ENCODE data around the gene DDX39B. TPM values are rescaled to one million over a fixed set of nuclear protein-coding genes. Genes with fewer than 3 reads are reported as not detected.

Gene DDX39B
- total RNA-seq, 1 donor from 2014 or later, result 230 TPM

DNA sequence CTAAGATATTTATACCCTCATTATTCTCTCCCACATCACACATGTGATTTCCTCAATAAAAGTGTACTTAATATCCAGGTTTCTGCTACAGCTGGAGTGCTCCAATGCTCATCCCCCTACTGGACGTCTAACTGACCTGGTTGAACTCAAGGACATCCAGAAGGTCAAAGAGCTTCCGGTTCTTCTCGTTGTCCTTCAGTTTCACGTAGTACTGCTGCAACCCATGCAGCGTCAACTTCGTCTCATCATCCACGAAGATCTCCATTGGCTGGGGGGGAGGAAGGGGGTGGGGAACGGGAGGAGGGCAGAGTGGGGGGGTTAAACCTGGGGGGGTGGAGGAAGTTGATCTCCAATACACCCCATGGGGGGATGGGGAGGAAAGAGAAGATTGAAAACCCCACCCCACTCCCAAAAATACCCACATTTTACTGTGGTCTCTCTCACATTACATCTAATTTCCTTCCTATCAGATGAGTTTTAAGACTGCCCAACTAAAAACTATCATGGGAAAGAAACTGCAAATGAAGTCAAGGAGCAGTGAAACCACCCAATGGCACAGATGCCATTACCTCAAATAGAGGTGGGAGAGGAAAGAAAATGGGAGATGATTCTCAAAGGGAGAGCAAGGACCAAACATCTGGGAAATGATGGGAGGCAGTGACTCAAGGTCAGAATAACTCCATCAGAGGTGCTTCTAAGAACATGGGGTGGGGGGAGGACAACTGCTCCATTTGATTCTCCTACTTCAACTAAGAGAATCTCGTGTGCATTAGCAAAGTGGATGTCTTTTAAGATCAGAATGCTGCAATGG is 9.0 kb downstream of the DDX39B start:
- H3K36me3 Mint-ChIP-seq (ENCODE audit: low read depth), result peaks cover 52% of the 10 kb centered on the region
- H3K4me3 Mint-ChIP-seq (ENCODE audit: unreplicated experiment), result no peak overlapping the region

DNA sequence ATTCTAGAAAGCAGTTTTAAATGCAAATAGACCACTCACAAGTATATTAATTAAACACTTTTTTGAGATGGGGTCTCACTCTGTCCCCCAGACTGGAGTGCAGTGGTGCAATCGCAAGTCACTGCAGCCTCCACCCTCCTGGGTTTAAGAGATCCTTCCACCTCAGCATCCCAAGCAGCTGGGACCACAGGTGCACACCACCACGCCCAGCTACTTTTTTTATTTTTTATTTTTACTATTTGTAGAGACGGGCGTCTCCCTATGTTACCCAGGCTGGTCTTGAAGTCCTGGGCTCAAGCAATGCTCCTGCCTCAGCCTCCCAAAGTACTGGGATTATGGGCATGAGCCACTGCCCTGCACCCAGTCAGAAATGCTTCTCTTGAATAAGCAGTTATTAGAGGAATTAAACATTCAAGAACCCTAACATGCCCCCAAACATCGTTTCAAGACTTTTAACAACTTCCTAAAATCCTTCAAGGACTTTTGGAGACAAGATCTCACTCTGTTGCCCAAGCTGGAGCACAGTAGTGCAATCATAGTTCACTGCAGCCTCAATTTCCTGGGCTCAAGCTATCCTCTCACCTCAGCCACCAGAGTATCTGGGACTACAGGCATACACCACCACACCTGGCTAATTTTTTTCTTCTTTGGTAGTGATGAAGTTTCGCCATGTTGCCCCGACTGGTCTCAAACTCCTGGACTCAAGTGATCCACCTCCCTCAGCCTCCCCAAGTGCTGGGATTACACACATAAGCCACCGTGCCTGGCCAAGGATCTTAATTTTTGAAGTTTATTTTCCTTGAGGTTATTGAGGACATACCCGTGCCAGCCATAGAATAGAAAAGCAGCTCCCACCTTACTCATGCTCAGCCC is 9.8 kb downstream of the DDX39B start:
- H3K27ac Mint-ChIP-seq (ENCODE audit: unreplicated experiment), result no peak overlapping the region
- no peak overlapping the region for H3K4me3 Mint-ChIP-seq (ENCODE audit: unreplicated experiment)
- H3K9me3 Mint-ChIP-seq (ENCODE audit: low read depth), result no peaks in the 10 kb centered on the region
- peaks cover 49% of the 10 kb centered on the region for H3K36me3 Mint-ChIP-seq (ENCODE audit: low read depth)
- no peak for DNase-seq (ENCODE audit: low spot score)
- H3K27me3 Mint-ChIP-seq (ENCODE audit: low read depth), result no peaks in the 10 kb centered on the region
- no peak for TF ChIP-seq CTCF (IDR thresholded peaks at IDR 0.05)
- peaks cover under 1% of the 10 kb centered on the region for H3K4me1 Mint-ChIP-seq (ENCODE audit: low read depth)

More for the DNA sequence above, 9.0 kb downstream of the DDX39B start:
- Mint-ChIP-seq H3K27me3 (ENCODE audit: low read depth) (no peaks in the 10 kb centered on the region), H3K9me3 (ENCODE audit: low read depth) (no peaks in the 10 kb centered on the region), H3K4me1 (ENCODE audit: low read depth) (peaks cover 3% of the 10 kb centered on the region), H3K27ac (ENCODE audit: unreplicated experiment) (no peak overlapping the region)
- no peak for DNase-seq (ENCODE audit: low spot score)
- TF ChIP-seq CTCF (IDR thresholded peaks at IDR 0.05), result no peak

GRCh38 chr6:31531162-31531561 is 10.6 kb downstream of the DDX39B start:
- peaks cover 44% of the 10 kb centered on the region for H3K36me3 Mint-ChIP-seq (ENCODE audit: low read depth)

DNA sequence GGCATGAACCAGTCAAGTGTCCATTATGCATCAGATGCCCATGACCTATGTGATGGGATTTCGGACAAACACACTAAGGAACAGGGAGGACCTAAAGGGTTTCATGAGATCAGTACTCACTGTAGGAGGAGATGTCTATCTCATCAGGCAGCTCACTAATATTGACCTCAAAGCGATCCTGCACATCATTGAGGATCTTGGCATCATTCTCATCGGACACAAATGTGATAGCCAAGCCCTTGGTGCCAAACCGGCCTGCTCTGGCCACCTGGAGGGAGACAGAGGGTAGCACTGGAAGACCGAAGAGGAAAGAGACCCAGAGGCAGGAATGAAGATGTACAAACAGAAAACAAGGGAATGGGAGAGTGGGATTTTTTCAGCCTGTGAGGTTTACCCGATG is 11.1 kb downstream of the DDX39B start:
- H3K27ac Mint-ChIP-seq (ENCODE audit: unreplicated experiment), result peak overlapping the region; percentile 30
- H3K4me3 Mint-ChIP-seq (ENCODE audit: unreplicated experiment), result no peak overlapping the region
- H3K27me3 Mint-ChIP-seq (ENCODE audit: low read depth), result no peaks in the 10 kb centered on the region
- no peaks in the 10 kb centered on the region for H3K9me3 Mint-ChIP-seq (ENCODE audit: low read depth)
- no peak for TF ChIP-seq CTCF (IDR thresholded peaks at IDR 0.05)
- peaks cover 39% of the 10 kb centered on the region for H3K36me3 Mint-ChIP-seq (ENCODE audit: low read depth)
- peaks cover 7% of the 10 kb centered on the region for H3K4me1 Mint-ChIP-seq (ENCODE audit: low read depth)
- DNase-seq (ENCODE audit: low spot score), result no peak

More at GRCh38 chr6:31531162-31531561, 10.6 kb downstream of the DDX39B start:
- no peak for DNase-seq (ENCODE audit: low spot score)
- H3K4me3 Mint-ChIP-seq (ENCODE audit: unreplicated experiment), result no peak overlapping the region
- H3K27me3 Mint-ChIP-seq (ENCODE audit: low read depth), result no peaks in the 10 kb centered on the region
- H3K27ac Mint-ChIP-seq (ENCODE audit: unreplicated experiment), result no peak overlapping the region
- H3K9me3 Mint-ChIP-seq (ENCODE audit: low read depth), result no peaks in the 10 kb centered on the region
- peaks cover 4% of the 10 kb centered on the region for H3K4me1 Mint-ChIP-seq (ENCODE audit: low read depth)
- no peak for TF ChIP-seq CTCF (IDR thresholded peaks at IDR 0.05)

Data from chondrocyte (in vitro differentiated cells).